Effector memory CD4-positive, alpha-beta T cell (primary cell): ENCODE measurements around the gene GPR137.
"Not testable (repeated sequence)": the region's sequence is repeated elsewhere in the genome, so short reads cannot be mapped to it uniquely, and the experiment has no call there.

ENCODE experiments used
- DNase-seq, 3 donors: peaks; one replicate each; pipeline ENCODE4 v3.0.0-alpha.2; 2020
- H3K27ac ChIP-seq: 2 replicates; pipeline ENCODE4 v1.7.0; 2013; ENCODE audit warnings: mild to moderate bottlenecking, low read length, moderate library complexity; ENCODE audit not compliant: insufficient read depth, poor library complexity, severe bottlenecking
- H3K27me3 ChIP-seq: replicated peaks from 2 replicates; pipeline ENCODE4 v1.7.0; 2013; ENCODE audit warnings: mild to moderate bottlenecking, low read length; ENCODE audit not compliant: insufficient read depth, control insufficient read depth, poor library complexity, severe bottlenecking
- H3K36me3 ChIP-seq: 2 replicates; pipeline ENCODE4 v1.7.0; 2013; ENCODE audit warnings: mild to moderate bottlenecking, low read length, moderate library complexity; ENCODE audit not compliant: control insufficient read depth, insufficient read depth
- H3K4me1 ChIP-seq: 2 replicates; pipeline ENCODE4 v1.7.0; 2013; ENCODE audit warnings: low read length, mild to moderate bottlenecking; ENCODE audit not compliant: control insufficient read depth, insufficient read depth, poor library complexity, severe bottlenecking
- H3K4me3 ChIP-seq: 2 replicates; pipeline ENCODE4 v1.7.0; 2013; ENCODE audit warnings: low read length, low read depth, mild to moderate bottlenecking; ENCODE audit not compliant: insufficient read depth, poor library complexity, severe bottlenecking
- H3K9me3 ChIP-seq: 2 replicates; pipeline ENCODE4 v1.7.0; 2013; ENCODE audit warnings: mild to moderate bottlenecking, low read length, moderate library complexity; ENCODE audit not compliant: control insufficient read depth

GPR137 gene

DNA sequence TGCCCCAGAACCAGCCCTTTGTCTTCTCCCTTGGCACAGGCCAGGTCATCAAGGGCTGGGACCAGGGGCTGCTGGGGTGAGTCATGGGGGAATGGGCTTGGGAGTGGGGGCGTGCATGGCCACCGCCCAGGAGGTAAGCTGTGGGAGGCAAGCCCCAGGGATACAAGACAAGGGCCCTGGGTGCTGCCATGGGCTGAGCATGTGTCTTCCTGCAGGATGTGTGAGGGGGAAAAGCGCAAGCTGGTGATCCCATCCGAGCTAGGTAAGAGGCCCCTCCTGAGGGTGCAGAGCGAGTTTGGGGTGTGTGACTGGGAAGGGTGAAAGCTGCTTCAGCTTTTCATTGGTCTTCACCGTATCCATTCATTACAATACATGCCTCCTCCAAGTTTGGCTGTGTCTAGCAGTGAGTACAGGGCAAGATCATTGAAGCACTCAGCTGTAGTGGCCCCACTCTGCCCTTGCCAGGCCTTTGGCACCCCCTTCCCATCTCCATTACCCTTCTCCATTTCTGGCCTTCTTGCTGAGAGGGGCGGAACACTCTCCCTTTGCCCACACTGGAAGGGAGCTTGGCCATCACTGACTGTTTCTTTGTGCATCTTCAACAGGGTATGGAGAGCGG, 42.3 kb upstream of the GPR137 start:
- Histone ChIP-seq H3K9me3 (no peaks in the 10 kb centered on the region), H3K36me3 (no peaks in the 10 kb centered on the region), H3K4me1 (peaks cover 40% of the 10 kb centered on the region), H3K27ac (peak overlapping the region; percentile 19), H3K27me3 (no peaks in the 10 kb centered on the region), H3K4me3 (no peak overlapping the region)
- DNase-seq = no peak

- peaks cover 40% of the 10 kb centered on the region for H3K4me1 ChIP-seq
- no peaks in the 10 kb centered on the region for H3K36me3 ChIP-seq
- DNase-seq = no peak
- no peaks in the 10 kb centered on the region for H3K9me3 ChIP-seq
- no peak overlapping the region for H3K4me3 ChIP-seq
- H3K27me3 ChIP-seq = no peaks in the 10 kb centered on the region
- H3K27ac ChIP-seq = peak overlapping the region; percentile 19
Measured at GRCh38 chr11:64244107-64244506, 41.5 kb upstream of the GPR137 start.

GRCh38 chr11:64244966-64245365, 40.7 kb upstream of the GPR137 start:
- no peak for DNase-seq
- peak overlapping the region; percentile 66 for H3K27ac ChIP-seq
- H3K36me3 ChIP-seq = no peaks in the 10 kb centered on the region
- no peaks in the 10 kb centered on the region for H3K9me3 ChIP-seq
- peaks cover 38% of the 10 kb centered on the region for H3K4me1 ChIP-seq
- H3K4me3 ChIP-seq = peak overlapping the region; percentile 20
- no peaks in the 10 kb centered on the region for H3K27me3 ChIP-seq

DNA sequence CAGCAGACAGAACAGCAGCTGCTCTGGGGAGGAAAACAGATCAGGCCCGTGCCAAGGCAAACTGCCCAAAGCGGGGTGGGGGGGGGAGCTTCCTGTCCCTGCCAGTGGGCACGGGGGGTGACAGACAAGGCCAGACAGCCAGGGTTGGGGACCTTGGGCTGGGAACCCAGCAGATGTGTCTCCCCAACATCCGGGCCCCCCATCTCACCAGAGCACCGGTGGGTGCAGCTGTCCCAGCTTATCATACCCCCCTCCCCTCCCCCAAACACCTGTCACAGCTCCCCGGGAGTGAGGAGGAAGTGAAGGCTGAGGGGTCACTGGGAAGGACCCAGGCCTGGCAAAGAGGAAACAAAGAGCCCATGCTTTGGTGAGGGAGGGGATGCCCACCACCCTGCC, 40.2 kb upstream of the GPR137 start:
- DNase-seq = peak; percentile 24 to 50 (median 36)
- peak overlapping the region; percentile 66 for H3K27ac ChIP-seq
- no peaks in the 10 kb centered on the region for H3K36me3 ChIP-seq
- H3K27me3 ChIP-seq = no peaks in the 10 kb centered on the region
- H3K4me1 ChIP-seq = peaks cover 38% of the 10 kb centered on the region
- peak overlapping the region; percentile 20 for H3K4me3 ChIP-seq
- no peaks in the 10 kb centered on the region for H3K9me3 ChIP-seq

DNA sequence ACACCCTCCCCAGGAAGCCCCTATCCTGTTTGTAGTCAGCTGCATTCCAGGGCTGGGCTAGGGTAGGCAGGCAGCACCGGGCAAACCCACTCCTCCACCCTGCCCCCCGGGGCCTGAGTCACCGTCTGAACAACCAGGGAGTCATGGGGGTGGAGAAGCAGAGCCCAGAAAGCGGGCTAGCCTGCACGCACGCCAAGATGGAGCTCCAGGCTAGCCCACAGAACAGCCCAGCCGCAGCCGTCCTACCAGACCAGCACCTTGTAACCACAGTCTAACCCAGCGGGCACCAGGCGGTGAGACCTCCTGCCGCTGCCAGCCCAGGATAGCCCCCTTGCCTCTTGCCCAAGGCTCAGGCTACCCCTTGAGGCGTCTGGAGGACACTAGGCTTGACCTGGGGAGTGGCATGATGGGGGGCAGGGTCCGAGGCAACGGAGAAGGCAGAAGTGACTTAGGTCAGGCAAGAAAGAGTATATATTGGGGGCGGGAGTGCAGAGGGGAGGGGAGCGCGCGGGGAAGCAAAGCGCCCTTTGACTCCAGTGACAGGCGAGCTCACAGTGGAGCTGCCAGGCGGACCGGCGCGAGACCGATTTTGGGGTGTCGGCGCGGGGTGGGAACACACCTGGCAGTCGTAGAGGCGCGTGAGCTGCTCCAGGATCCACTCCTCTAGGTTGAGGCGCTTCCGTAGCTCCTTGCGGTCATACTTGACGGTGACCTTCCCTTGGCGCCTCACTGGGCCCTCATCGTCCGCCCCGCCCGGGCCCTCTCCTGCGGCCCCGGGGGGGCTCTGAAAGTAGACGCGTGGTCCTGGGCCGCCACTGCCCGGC, 39.6 kb upstream of the GPR137 start:
- DNase-seq = peak; percentile 35 to 71 (median 64)
- Histone ChIP-seq H3K4me1 (peaks cover 41% of the 10 kb centered on the region), H3K27ac (peak overlapping the region; percentile 66), H3K27me3 (no peaks in the 10 kb centered on the region), H3K36me3 (no peaks in the 10 kb centered on the region), H3K4me3 (peak overlapping the region; percentile 63), H3K9me3 (no peaks in the 10 kb centered on the region)

DNA sequence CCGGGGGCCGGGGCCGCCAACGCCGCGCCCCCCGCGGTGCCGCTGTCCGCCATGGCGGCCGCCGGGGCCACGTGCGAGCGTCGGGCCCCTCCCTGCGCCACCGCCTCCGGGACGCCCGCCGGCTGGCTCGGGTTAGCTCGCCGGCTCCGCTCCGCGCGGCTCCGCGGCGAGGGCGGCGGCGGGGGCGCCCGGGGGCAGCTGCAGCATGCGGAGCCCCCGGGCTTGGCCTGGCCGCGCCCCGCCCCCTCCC, 39.1 kb upstream of the GPR137 start:
- H3K27ac ChIP-seq, H3K27me3 ChIP-seq, H3K9me3 ChIP-seq, H3K36me3 ChIP-seq, DNase-seq: not testable (repeated sequence)
- H3K4me3 ChIP-seq = peak overlapping the region; percentile 78
- H3K4me1 ChIP-seq = peaks cover 42% of the 10 kb centered on the region

DNA sequence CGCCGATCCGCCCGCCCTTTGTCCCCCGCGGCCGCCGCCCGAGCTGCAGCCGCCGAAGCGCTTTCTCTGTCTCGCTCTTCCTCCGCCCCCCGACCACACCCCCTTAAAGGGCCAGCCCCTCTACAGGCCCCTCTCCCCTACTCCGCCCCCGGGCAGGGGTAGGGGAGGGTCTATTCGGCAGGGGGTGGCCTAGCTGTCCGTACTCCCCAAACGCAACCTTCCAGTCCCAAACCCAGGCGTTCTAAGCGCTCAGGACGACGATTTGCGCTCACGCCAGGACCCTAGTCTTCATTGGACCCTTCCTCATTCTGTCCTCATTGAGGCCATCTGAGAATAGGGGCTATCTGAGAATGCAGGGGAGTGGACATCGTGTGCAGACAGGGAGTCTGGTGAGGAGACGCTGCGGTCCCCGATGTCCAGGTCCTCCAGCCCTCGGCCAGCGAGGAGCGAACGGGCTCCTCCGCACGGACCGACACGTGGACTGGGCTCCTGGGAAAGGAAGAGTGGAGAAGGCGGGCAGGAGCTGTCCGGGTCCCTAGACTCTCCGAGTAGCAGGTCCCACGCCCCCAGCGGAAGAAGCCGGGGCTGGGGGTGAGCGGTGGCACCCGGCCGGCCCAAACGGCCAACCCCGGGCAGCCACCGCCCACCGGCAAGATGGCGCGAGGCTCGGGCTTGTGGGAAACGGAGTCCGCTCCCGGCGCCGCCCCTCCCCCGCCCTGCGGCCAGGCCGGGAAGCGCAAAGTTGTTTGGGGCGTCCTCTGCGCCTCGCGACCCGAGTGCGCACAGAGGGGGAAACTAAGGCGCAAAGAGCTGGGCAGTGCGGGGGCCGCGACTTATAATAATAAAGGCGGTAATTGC, 38.5 kb upstream of the GPR137 start, which contains the start of gene PPP1R14B:
Gene PPP1R14B, minus strand, starts transcription at position 73 of the 858 bp plus-strand sequence. CDS start 270 bp downstream, outside the sequence.
- Histone ChIP-seq H3K27me3 (no peaks in the 10 kb centered on the region), H3K4me3 (peak within 1 kb of the TSS; percentile 78), H3K9me3 (no peaks in the 10 kb centered on the region), H3K36me3 (no peaks in the 10 kb centered on the region), H3K4me1 (peaks cover 44% of the 10 kb centered on the region), H3K27ac (peak within 1 kb of the TSS; percentile 66)
- peak; percentile 61 to 69 (median 63) for DNase-seq

- peak overlapping the region; percentile 78 for H3K4me3 ChIP-seq
- H3K4me1 ChIP-seq = peaks cover 46% of the 10 kb centered on the region
Measured at GRCh38 chr11:64247729-64248531, 37.7 kb upstream of the GPR137 start.

DNA sequence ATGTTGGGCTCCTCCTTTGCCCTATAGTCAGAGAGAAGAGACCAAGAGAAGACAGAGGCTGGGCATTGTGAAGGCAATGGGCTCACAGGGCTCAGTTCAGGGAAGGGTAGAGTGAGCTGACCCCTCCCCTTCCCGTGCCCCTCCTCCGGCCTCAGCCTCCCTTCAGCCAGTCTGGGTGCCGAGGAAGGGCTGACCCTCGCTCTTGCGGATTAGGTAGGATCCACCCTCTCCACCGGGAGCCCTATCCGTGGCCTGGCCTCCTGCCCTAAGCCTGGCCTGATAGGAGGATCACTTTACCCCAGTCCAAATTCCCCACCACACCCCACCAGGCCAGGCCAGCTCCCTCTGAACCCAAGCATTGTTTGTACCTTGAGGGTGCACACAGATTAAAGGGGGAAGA, 37.1 kb upstream of the GPR137 start:
- Histone ChIP-seq H3K9me3 (no peaks in the 10 kb centered on the region), H3K4me1 (peaks cover 46% of the 10 kb centered on the region), H3K4me3 (no peak overlapping the region), H3K27me3 (no peaks in the 10 kb centered on the region), H3K27ac (no peak overlapping the region), H3K36me3 (no peaks in the 10 kb centered on the region)
- no peak for DNase-seq

More at GRCh38 chr11:64247729-64248531, 37.7 kb upstream of the GPR137 start:
- DNase-seq = no peak
- H3K27me3 ChIP-seq = no peaks in the 10 kb centered on the region
- H3K27ac ChIP-seq = no peak overlapping the region
- H3K9me3 ChIP-seq = no peaks in the 10 kb centered on the region
- no peaks in the 10 kb centered on the region for H3K36me3 ChIP-seq
